Stomach smooth muscle (tissue), 2 donors: ENCODE data around the gene SLC15A3.
"Not testable (repeated sequence)": the region's sequence is repeated elsewhere in the genome, so short reads cannot be mapped to it uniquely, and the experiment has no call there.

Experiments
- H3K27ac ChIP-seq: one replicate; pipeline ENCODE4 v1.7.0; 2013; ENCODE audit warnings: mild to moderate bottlenecking, low read length, inconsistent platforms
- H3K27me3 ChIP-seq, 2 donors: one replicate each; pipeline ENCODE4 v1.7.0; 2013; ENCODE audit warnings: low read length in 2 of 2; ENCODE audit not compliant: insufficient read depth in 2 of 2, control insufficient read depth in 1 of 2
- H3K36me3 ChIP-seq, 2 donors: one replicate each; pipeline ENCODE4 v1.7.0; 2013; ENCODE audit warnings: low read length in 2 of 2; ENCODE audit not compliant: control insufficient read depth in 2 of 2, insufficient read depth in 2 of 2
- H3K4me1 ChIP-seq: one replicate; pipeline ENCODE4 v1.7.0; 2013; ENCODE audit warnings: low read length; ENCODE audit not compliant: control insufficient read depth, insufficient read depth
- H3K4me3 ChIP-seq, 2 donors: one replicate each; pipeline ENCODE4 v1.7.0; 2013; ENCODE audit warnings: low read length in 2 of 2
- H3K9ac ChIP-seq, 2 donors: one replicate each; pipeline ENCODE4 v1.7.0; 2013; ENCODE audit warnings: low read length in 2 of 2, mild to moderate bottlenecking in 1 of 2
- H3K9me3 ChIP-seq, 2 donors: one replicate each; pipeline ENCODE4 v1.7.0; 2013; ENCODE audit warnings: low read length in 2 of 2; ENCODE audit not compliant: control insufficient read depth in 2 of 2
- donor health status: healthy.
- donor health status: Pancreatic carcinoma.

Gene SLC15A3

GRCh38 chr11:60974726-60975125 lies 22.8 kb upstream of the SLC15A3 start:
- H3K27me3 ChIP-seq = no peaks in the 10 kb centered on the region
- no peak overlapping the region for H3K4me3 ChIP-seq
- H3K4me1 ChIP-seq = no peaks in the 10 kb centered on the region
- no peak overlapping the region for H3K9ac ChIP-seq
- H3K9me3 ChIP-seq = no peaks in the 10 kb centered on the region
- no peaks in the 10 kb centered on the region for H3K36me3 ChIP-seq
- H3K27ac ChIP-seq = no peak overlapping the region

- H3K9ac ChIP-seq, H3K9me3 ChIP-seq, H3K27me3 ChIP-seq, H3K4me3 ChIP-seq, H3K36me3 ChIP-seq, H3K4me1 ChIP-seq, H3K27ac ChIP-seq: not testable (repeated sequence)
Measured at GRCh38 chr11:60974316-60974715, 22.3 kb upstream of the SLC15A3 start.

- no peaks in the 10 kb centered on the region for H3K9me3 ChIP-seq
- H3K36me3 ChIP-seq = no peaks in the 10 kb centered on the region
- H3K27ac ChIP-seq = no peak overlapping the region
- H3K9ac ChIP-seq = no peak overlapping the region
- no peaks in the 10 kb centered on the region for H3K4me1 ChIP-seq
- no peaks in the 10 kb centered on the region for H3K27me3 ChIP-seq
- H3K4me3 ChIP-seq = no peak overlapping the region
Measured at GRCh38 chr11:60973699-60974098, 21.7 kb upstream of the SLC15A3 start.

GRCh38 chr11:60972182-60973030 lies 20.4 kb upstream of the SLC15A3 start:
- H3K9ac ChIP-seq = no peak overlapping the region
- no peaks in the 10 kb centered on the region for H3K9me3 ChIP-seq
- no peak overlapping the region for H3K27ac ChIP-seq
- no peaks in the 10 kb centered on the region for H3K4me1 ChIP-seq
- H3K27me3 ChIP-seq = no peaks in the 10 kb centered on the region
- H3K4me3 ChIP-seq = no peak overlapping the region
- no peaks in the 10 kb centered on the region for H3K36me3 ChIP-seq

DNA sequence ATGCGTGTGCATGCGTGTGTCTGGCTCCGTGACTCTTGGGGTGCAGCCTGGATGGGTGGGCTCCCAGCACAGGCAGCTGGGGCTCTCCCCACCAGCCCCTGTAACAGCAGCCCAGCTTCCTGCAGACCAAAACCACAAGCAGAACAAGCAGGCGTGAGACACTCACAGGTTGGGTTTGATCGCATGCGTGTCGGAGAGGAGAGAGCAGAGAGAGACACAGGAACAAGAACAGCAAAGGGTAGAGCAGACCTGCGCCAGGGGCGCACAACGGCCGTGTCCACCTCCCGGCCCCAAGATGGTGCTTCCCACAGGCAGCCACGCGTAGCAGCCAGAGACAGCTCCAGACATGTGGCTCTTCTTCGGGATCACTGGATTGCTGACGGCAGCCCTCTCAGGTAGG lies 19.5 kb upstream of the SLC15A3 start, which contains the start of gene CD6:
TSS of gene CD6 (plus strand) at position 161 of the 400 bp plus-strand sequence. CDS start at position 347, 186 bp downstream.
- no peak within 1 kb of the TSS for H3K27ac ChIP-seq
- no peaks in the 10 kb centered on the region for H3K4me1 ChIP-seq
- no peaks in the 10 kb centered on the region for H3K36me3 ChIP-seq
- H3K27me3 ChIP-seq = no peaks in the 10 kb centered on the region
- H3K9ac ChIP-seq = no peak within 1 kb of the TSS
- no peaks in the 10 kb centered on the region for H3K9me3 ChIP-seq
- H3K4me3 ChIP-seq = no peak within 1 kb of the TSS

- no peaks in the 10 kb centered on the region for H3K9me3 ChIP-seq
- H3K9ac ChIP-seq = no peak overlapping the region
- H3K27ac ChIP-seq = no peak overlapping the region
- no peaks in the 10 kb centered on the region for H3K4me1 ChIP-seq
- no peaks in the 10 kb centered on the region for H3K36me3 ChIP-seq
- H3K27me3 ChIP-seq = no peaks in the 10 kb centered on the region
- no peak overlapping the region for H3K4me3 ChIP-seq
Measured at GRCh38 chr11:60970890-60971289, 18.9 kb upstream of the SLC15A3 start.

DNA sequence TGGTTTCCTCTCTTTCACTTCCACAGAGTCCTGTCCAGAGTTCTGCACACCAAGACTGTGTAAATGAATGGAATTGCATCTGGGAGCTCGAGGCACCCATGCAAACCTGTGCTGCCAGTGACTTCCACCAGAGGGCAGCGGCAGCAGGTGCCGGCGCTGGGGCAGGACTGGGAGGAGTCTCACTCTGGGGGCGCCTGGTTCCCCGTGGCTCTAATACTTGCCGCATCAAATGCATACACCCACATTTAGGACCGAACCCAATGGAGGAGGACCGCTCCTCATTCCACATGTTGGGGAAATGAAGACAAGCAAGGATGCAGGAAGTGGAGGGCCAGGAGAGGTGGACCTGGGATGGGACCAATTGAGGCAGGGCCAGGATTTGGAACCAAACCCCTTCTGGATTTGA lies 18.4 kb upstream of the SLC15A3 start:
- Histone ChIP-seq H3K36me3 (no peaks in the 10 kb centered on the region), H3K9ac (no peak overlapping the region), H3K27ac (no peak overlapping the region), H3K4me1 (no peaks in the 10 kb centered on the region), H3K4me3 (no peak overlapping the region), H3K9me3 (no peaks in the 10 kb centered on the region), H3K27me3 (no peaks in the 10 kb centered on the region)

DNA sequence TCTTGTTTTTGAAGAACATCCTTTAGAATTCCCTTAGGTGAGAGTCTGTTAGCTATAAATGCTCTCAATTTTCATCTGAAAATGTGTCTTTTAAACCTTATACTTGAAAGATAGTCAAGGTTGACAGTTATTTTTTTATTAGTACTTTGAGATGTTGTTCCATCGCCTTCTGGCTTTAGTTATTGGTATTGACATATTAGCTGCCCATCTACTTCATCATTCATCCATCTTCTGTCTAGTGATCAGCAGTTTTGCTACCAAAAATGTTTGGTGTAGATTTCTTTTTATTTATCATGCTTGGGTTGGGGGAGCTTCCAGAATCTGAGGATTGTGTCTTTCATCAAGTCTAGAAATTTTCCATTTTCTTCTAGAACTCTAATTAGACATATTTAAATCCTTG lies 16.2 kb upstream of the SLC15A3 start:
- H3K9ac ChIP-seq = no peak overlapping the region
- H3K27ac ChIP-seq = no peak overlapping the region
- no peaks in the 10 kb centered on the region for H3K27me3 ChIP-seq
- no peaks in the 10 kb centered on the region for H3K9me3 ChIP-seq
- H3K4me1 ChIP-seq = no peaks in the 10 kb centered on the region
- no peaks in the 10 kb centered on the region for H3K36me3 ChIP-seq
- H3K4me3 ChIP-seq = no peak overlapping the region

GRCh38 chr11:60966890-60967289 lies 14.9 kb upstream of the SLC15A3 start:
- H3K36me3 ChIP-seq = no peaks in the 10 kb centered on the region
- no peaks in the 10 kb centered on the region for H3K4me1 ChIP-seq
- no peaks in the 10 kb centered on the region for H3K9me3 ChIP-seq
- no peak overlapping the region for H3K27ac ChIP-seq
- H3K4me3 ChIP-seq = no peak overlapping the region
- H3K9ac ChIP-seq = no peak overlapping the region
- H3K27me3 ChIP-seq = no peaks in the 10 kb centered on the region

GRCh38 chr11:60964801-60965200 lies 12.8 kb upstream of the SLC15A3 start:
- H3K4me1 ChIP-seq = no peaks in the 10 kb centered on the region

DNA sequence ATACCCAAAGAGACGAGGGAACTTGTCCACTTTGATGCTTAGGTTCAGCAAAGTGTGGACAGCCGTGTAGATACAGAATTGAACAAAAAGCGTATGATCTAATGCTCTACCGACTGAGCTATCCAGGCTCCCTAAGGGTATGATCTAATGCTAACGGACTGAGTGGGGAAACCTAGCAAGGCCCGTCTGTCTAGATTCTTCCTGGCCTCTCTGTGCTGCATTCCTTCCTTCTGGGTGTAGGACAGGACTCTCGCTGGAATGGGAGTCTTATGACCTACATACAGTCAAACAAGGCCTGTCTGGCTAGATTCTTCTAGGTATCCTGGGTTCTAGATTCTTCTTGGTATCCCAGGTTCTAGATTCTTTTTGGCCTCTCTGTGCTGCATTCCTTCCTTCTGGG lies 8.4 kb upstream of the SLC15A3 start:
- H3K9ac ChIP-seq = no peak overlapping the region
- no peaks in the 10 kb centered on the region for H3K9me3 ChIP-seq
- no peak overlapping the region for H3K27ac ChIP-seq
- peaks cover 3% of the 10 kb centered on the region for H3K4me1 ChIP-seq
- H3K4me3 ChIP-seq = no peak overlapping the region
- peaks cover 0 to 2% of the 10 kb centered on the region in 2 donors for H3K27me3 ChIP-seq
- no peaks in the 10 kb centered on the region for H3K36me3 ChIP-seq

More at GRCh38 chr11:60964801-60965200, 12.8 kb upstream of the SLC15A3 start:
- H3K4me3 ChIP-seq = no peak overlapping the region
- H3K36me3 ChIP-seq = no peaks in the 10 kb centered on the region
- H3K27ac ChIP-seq = no peak overlapping the region
- peaks cover 0 to 2% of the 10 kb centered on the region in 2 donors for H3K27me3 ChIP-seq
- no peak overlapping the region for H3K9ac ChIP-seq
- H3K9me3 ChIP-seq = no peaks in the 10 kb centered on the region
